ENCODE results near the gene RAP1GAP2. TPM values are rescaled to one million over a fixed set of nuclear protein-coding genes. Genes with fewer than 3 reads are reported as not detected.
A peak's percentile ranks its signal among the peaks of the same experiment; 100 is the strongest.

RAP1GAP2 gene
- polyA plus RNA-seq, 3 donors = 1.5 to 48.4 (median 6.1) TPM

DNA sequence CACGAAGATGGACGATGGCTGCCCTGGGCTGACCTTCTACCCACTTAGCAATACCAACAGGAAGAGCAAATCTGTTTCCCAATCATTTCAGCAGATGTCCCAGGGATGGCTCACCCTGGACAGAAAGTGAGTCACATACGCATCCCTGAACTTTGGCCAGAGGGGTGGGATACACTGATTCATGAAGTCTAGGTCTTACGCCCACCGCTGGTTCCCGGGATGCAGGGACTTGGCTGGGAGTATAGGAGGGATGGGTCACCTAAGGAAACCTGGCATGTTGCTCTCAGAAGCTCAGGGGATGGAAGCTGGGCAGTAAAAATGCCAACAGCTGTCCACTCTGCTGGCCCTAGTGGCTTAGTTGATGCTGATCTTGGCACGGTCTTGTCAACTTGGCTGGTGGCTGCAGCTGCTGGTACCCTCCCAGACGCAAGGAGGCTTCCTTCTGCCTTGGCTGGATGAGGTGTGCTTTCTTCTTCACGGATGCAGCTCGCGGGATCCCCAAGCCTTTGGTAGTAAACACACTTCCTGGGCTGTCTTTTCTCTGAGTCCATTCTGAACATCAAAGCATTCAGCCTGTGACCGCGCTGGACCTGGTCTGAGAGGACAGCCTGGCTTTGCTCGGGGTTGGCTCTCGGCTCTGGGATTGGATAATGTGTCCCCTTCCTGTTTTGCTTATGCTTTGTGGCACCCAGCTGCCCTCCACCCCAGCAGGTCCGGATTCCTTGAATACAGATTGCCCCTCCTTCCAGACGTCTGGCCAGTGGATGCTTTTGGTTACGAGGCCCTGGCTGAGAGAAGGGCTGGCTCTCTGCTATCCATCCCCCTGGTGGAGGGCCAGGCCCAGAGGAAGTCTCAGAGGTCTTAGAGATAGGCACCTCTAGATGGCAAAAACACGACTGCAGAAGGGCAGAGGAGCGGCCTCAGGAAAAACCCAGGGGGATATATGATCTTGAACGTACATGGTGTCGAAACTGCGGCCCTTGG is 71.5 kb downstream of the RAP1GAP2 start:
- 89% methylated on average over 16 of the region's 23 CpGs for WGBS (ENCODE audit: insufficient coverage)

DNA sequence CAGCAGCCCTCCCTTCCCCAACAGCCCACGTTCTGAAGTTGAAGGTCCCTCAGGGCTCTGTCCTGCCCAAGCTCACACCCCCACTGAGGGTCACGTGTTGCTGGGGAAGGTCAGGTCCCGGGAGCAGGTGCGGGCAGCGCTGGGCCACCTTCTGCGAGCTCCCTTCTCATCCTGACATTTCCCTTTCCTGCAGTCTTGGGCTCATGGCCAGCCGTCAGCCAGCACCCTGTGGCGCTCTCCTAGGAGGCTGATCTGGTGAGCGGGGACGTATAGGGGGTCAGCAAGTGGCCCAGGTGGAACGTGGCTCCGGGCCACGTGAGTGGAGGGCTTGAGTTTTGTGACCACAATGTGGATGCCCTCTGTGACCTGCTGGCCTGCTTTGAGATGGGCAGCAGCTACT is 73.4 kb downstream of the RAP1GAP2 start:
- no peak overlapping the region for H3K27ac ChIP-seq (ENCODE audit: low read depth in 1 of 2, low read length in 2 of 2)
- no peak overlapping the region for H2AFZ ChIP-seq (ENCODE audit: insufficient read depth, low read depth, low read length, poor library complexity, severe bottlenecking)
- TF ChIP-seq, protein P1, sequence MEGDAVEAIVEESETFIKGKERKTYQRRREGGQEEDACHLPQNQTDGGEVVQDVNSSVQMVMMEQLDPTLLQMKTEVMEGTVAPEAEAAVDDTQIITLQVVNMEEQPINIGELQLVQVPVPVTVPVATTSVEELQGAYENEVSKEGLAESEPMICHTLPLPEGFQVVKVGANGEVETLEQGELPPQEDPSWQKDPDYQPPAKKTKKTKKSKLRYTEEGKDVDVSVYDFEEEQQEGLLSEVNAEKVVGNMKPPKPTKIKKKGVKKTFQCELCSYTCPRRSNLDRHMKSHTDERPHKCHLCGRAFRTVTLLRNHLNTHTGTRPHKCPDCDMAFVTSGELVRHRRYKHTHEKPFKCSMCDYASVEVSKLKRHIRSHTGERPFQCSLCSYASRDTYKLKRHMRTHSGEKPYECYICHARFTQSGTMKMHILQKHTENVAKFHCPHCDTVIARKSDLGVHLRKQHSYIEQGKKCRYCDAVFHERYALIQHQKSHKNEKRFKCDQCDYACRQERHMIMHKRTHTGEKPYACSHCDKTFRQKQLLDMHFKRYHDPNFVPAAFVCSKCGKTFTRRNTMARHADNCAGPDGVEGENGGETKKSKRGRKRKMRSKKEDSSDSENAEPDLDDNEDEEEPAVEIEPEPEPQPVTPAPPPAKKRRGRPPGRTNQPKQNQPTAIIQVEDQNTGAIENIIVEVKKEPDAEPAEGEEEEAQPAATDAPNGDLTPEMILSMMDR (IDR thresholded peaks at IDR 0.05) = no peak
- Mint-ChIP-seq H3K27me3 (ENCODE audit: low read depth in 3 of 3) (no peaks in the 10 kb centered on the region), H3K9me3 (peaks cover 0 to 1% (median 0%) of the 10 kb centered on the region in 7 donors), H3K27ac (no peak overlapping the region), H3K36me3 (peaks cover 33 to 60% of the 10 kb centered on the region in 2 donors), H3K4me3 (no peak overlapping the region), H3K4me1 (peaks cover 6% of the 10 kb centered on the region)
- intact Hi-C loops (cut with micrococcal nuclease) = no loop called here
- WGBS (ENCODE audit: insufficient coverage) = 100% methylated on average over 9 of the region's 13 CpGs
- H3K79me2 ChIP-seq (ENCODE audit: insufficient read depth, low read length) = peaks cover 82% of the 10 kb centered on the region
- no peak overlapping the region for H3K4me3 ChIP-seq (replicated peaks in 1 of 3; ENCODE audit: low read depth in 2 of 3, low read length in 3 of 3)
- H3K4me1 ChIP-seq (ENCODE audit: control insufficient read depth in 1 of 2, insufficient read depth in 2 of 2, low read length in 2 of 2) = no peaks in the 10 kb centered on the region
- no peaks in the 10 kb centered on the region for H3K9me3 ChIP-seq (replicated peaks in 1 of 2; ENCODE audit: control insufficient read depth in 1 of 2, insufficient read depth in 1 of 2, low read length in 2 of 2)
- H4K20me1 ChIP-seq (ENCODE audit: insufficient read depth, low read length) = peaks cover 100% of the 10 kb centered on the region
- no peaks in the 10 kb centered on the region for H3K27me3 ChIP-seq (ENCODE audit: control insufficient read depth in 2 of 2, insufficient read depth in 2 of 2, low read length in 2 of 2)
- no peak overlapping the region for H3K9ac ChIP-seq (ENCODE audit: insufficient read depth, low read length, poor library complexity, severe bottlenecking)
- H3K36me3 ChIP-seq (replicated peaks in 1 of 2; ENCODE audit: control insufficient read depth in 1 of 2, insufficient read depth in 2 of 2, low read length in 2 of 2) = peaks cover 21 to 49% of the 10 kb centered on the region in 2 donors
- H3K4me2 ChIP-seq (replicated peaks; ENCODE audit: extremely low read depth, low read length, poor library complexity, severe bottlenecking) = no peak overlapping the region
- no peak for DNase-seq

More for the DNA sequence above, 71.5 kb downstream of the RAP1GAP2 start:
- Mint-ChIP-seq H3K27ac (peak overlapping the region in 4 of 7 donors; percentile 13 to 63 (median 43)), H3K4me3 (no peak overlapping the region), H3K36me3 (peaks cover 34 to 69% of the 10 kb centered on the region in 2 donors), H3K27me3 (ENCODE audit: low read depth in 3 of 3) (no peaks in the 10 kb centered on the region), H3K4me1 (peaks cover 6% of the 10 kb centered on the region), H3K9me3 (peaks cover 0 to 1% (median 0%) of the 10 kb centered on the region in 7 donors)
- TF ChIP-seq, protein P1 (IDR thresholded peaks at IDR 0.05) = no peak
- H3K27me3 ChIP-seq (ENCODE audit: control insufficient read depth in 2 of 2, insufficient read depth in 2 of 2, low read length in 2 of 2) = no peaks in the 10 kb centered on the region
- no peak overlapping the region for H3K9ac ChIP-seq (ENCODE audit: insufficient read depth, low read length, poor library complexity, severe bottlenecking)
- H3K4me1 ChIP-seq (ENCODE audit: control insufficient read depth in 1 of 2, insufficient read depth in 2 of 2, low read length in 2 of 2) = no peaks in the 10 kb centered on the region
- H3K36me3 ChIP-seq (replicated peaks in 1 of 2; ENCODE audit: control insufficient read depth in 1 of 2, insufficient read depth in 2 of 2, low read length in 2 of 2) = peaks cover 27 to 58% of the 10 kb centered on the region in 2 donors
- H3K79me2 ChIP-seq (ENCODE audit: insufficient read depth, low read length) = peaks cover 85% of the 10 kb centered on the region
- no peak overlapping the region for H3K4me2 ChIP-seq (replicated peaks; ENCODE audit: extremely low read depth, low read length, poor library complexity, severe bottlenecking)
- intact Hi-C loops (cut with micrococcal nuclease) = no loop called here
- H3K4me3 ChIP-seq (replicated peaks in 1 of 3; ENCODE audit: low read depth in 2 of 3, low read length in 3 of 3) = no peak overlapping the region
- peaks cover 100% of the 10 kb centered on the region for H4K20me1 ChIP-seq (ENCODE audit: insufficient read depth, low read length)
- no peak overlapping the region for H3K27ac ChIP-seq (ENCODE audit: low read depth in 1 of 2, low read length in 2 of 2)
- DNase-seq = no peak
- H2AFZ ChIP-seq (ENCODE audit: insufficient read depth, low read depth, low read length, poor library complexity, severe bottlenecking) = no peak overlapping the region
- no peaks in the 10 kb centered on the region for H3K9me3 ChIP-seq (replicated peaks in 1 of 2; ENCODE audit: control insufficient read depth in 1 of 2, insufficient read depth in 1 of 2, low read length in 2 of 2)

Data from CD14-positive monocyte (primary cell).